GM12892 (cell line): ENCODE results near the gene PKDREJ.

Source experiments
- POLR2A ChIP-seq: IDR thresholded peaks from 2 replicates; pipeline ENCODE4 v1.6.1; 2011; ENCODE audit warnings: low read depth, low read length, control low read depth
- POLR2AphosphoS5 ChIP-seq: IDR thresholded peaks from 2 replicates; pipeline ENCODE4 v1.6.1; 2011; ENCODE audit warnings: low read depth, low read length, control low read depth
- TAF1 ChIP-seq: IDR thresholded peaks from 2 replicates; pipeline ENCODE4 v1.6.1; 2011; ENCODE audit warnings: low read depth, mild to moderate bottlenecking, control low read depth, low read length, borderline replicate concordance

- TF ChIP-seq POLR2AphosphoS5 = peak; percentile 91
- TF ChIP-seq POLR2A = peak; percentile 93
- TF ChIP-seq TAF1 = peak; percentile 54; the same call in 1 of the 2 replicates
These were observed 25.0 kb upstream of the PKDREJ start for GRCh38 chr22:46287873-46288751.
